Skeletal muscle cell (primary cell): ENCODE results near the gene FHIT.

Experiments used
- DNase-seq: peaks from one replicate; pipeline ENCODE4 v3.0.0-alpha.2; 2010; ENCODE audit warnings: low read depth
- H3K4me3 ChIP-seq: 2 replicates; pipeline ENCODE4 v1.5.1; 2011; ENCODE audit warnings: low read depth, mild to moderate bottlenecking, control low read depth, low read length, moderate library complexity

FHIT gene

DNA sequence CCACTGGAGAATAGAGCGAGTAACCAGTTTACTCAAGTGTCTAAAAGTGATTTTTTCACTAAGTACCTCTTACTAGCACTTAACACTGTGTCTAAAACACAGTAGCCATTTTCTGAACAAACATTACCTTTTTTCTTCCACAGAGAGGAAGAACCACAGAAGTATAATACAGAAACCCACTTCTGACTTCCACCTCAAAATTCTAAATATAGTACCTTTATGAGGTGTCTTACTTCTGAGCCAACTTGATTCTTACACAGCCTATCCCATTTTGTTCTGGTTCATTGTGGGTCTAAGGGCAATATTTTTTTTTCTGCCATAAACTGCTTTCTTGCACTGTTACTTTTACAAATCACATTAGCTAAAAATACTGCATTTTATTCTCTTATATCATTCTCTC, 821.0 kb downstream of the FHIT start:
- H3K4me3 ChIP-seq, result no peak overlapping the region
- DNase-seq, result no peak

DNA sequence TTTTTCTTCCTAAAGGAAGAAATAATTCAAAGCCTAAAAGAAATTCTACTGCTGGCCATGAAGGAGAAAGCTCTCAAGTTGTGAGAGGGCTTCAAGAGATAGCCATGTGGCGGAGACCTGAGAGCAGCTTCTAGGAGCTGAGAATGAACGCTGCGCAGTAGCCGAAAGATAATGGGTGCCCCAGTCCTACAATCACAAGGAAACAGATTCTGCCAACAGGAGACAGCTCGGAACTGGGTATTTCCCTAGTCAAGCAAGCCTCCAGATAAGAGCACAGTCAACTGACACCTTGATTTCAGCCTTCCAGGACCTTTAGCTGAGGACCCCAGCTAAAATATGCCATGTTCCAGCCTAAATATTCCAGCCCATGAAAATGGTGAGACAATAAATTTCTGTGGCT, 824.1 kb downstream of the FHIT start:
- no peak for DNase-seq
- H3K4me3 ChIP-seq, result no peak overlapping the region

DNA sequence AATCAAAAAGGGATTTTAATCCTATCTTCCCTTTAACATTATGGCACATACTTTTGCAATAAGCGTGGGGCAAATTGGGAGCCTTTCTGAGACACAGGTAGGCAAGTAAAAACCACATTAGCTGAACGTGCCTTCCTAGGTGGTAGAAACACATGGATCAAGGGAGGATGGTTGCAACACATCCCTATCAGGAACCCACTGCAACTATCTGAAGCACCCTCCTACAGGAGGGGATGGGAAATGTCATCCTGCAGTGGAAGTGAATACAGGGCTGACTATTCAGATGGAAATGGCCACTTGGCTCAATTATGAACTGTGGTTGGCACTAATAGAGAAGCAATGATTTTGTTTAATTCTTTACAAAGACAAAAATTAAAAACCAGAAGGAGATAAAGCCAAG, 826.3 kb downstream of the FHIT start:
- no peak overlapping the region for H3K4me3 ChIP-seq
- no peak for DNase-seq

DNA sequence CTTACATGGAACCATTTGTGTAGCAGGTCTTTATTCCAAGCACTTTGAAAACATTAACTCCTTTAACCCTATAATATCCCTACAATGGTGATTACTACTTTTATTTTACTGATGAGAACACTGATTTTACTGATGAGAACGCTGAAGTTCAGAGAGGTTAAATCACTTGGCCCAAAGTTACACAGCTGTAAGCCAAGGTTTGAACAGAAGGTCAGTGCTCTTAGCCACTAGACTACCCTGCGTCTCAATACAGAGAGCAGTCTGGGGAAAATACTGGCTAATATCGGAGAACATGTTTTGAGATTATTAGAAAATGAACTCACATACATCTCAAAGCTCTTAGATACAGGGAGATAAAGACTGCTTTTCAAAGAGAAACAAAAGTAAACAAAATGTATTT, 827.2 kb downstream of the FHIT start:
- no peak overlapping the region for H3K4me3 ChIP-seq
- no peak for DNase-seq

DNA sequence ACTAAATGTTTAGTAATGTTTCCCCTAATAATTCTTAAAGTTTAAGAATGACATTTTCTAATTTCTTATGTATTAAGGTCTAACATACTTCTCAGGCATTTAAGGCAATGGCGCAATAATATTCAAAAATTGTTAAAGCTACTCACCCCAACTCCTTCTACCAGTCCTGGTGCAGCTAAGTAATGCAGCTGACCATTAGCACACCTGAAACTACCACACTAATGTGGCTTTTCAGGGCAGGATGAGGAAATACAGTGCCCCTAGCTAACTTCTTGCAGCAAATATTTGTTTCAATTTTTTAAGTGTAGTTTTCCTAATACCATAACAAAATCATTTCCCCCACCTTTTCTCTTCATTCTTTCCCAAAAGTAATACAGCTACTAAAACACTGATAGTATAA, 827.7 kb downstream of the FHIT start:
- no peak for DNase-seq
- H3K4me3 ChIP-seq, result no peak overlapping the region

DNA sequence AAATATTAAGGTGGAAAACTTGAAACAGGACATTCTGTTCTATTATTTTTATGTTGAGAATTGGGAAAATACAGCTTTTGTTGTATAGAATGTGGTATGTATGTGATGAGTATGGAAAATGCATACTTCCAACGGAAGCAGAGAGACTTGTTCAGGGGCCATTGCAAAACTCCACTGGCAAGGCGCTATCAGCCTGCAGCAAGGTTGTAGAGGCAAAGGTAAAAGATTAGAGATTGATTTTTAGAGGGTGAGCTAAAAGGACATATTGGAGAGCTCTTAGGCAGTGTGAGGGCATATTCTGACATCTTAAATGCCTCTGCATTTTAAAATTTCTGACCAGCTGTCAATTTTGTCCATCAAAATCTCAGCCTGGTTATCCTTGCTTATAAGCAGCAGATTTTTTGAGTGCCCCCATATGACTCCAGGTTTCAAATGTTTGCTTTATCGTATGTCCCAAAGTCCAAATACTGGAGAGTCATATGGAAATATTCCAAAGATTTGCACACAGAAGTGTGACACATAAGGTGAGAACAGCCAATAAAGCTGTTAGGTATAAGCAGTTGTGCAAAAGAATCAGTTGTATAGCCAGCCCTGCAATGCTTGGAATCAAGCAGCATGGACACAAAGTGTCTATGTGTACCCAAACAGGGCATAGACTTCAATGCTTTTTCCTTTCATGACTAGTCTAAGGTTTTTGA, 829.4 kb downstream of the FHIT start:
- no peak for DNase-seq
- no peak overlapping the region for H3K4me3 ChIP-seq

DNA sequence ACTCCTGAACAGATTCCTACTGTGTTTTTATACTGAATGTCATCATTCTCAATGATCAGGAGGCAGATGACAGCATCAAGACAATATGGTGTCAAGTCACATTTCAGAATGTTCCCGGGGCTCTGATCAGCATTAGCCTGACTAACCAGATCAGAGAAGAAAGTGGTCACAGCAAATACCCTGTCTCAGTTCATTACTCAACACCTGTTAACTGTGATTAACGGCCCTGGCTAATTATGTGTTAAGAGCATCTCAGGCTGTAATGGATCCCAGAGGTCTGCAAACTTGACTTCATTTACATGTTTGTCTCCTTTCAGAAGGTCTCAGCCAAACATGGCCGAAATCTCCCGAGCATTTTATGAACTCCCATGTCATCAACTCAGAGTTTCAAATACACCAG, 833.7 kb downstream of the FHIT start:
- H3K4me3 ChIP-seq, result no peak overlapping the region
- DNase-seq, result no peak

DNA sequence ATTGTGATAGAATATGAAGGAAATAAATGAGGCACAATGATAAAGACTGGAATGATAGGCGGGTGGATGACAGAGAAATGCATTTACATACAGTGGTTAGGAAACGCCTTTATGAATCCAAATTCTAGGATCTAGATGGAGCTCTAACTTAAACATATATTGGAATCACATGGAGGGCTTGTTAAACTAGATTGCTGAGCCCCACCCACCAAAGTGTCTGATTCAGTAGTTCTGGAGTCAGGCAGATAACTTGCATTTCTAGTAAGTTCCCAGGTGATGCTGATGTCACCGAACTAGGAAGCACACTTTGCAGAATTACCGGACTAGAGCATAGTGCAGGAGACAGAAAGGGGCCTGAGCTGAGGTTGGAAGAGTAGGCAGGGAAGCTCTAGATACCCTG, 837.2 kb downstream of the FHIT start:
- DNase-seq, result no peak

DNA sequence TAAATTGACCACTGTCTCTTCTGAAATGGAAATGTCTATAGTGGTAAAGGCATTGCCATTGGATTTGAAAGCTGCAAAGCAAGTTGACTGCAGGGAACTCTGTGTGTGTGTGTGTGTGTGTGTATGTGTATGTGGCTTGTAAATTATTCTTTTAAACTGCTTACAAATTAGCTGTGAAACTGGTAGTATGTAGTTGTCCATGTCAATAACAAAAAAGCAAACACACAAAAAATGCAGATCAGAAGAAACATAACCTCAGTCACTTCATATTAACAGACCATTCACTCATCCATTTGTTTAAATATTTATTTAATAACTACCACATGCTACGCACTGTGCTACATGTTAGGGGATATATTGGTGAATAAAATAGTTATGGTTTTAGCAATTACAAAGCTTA, 837.7 kb downstream of the FHIT start:
- no peak for DNase-seq
- no peak overlapping the region for H3K4me3 ChIP-seq

More for the DNA sequence above, 837.2 kb downstream of the FHIT start:
- no peak overlapping the region for H3K4me3 ChIP-seq

DNA sequence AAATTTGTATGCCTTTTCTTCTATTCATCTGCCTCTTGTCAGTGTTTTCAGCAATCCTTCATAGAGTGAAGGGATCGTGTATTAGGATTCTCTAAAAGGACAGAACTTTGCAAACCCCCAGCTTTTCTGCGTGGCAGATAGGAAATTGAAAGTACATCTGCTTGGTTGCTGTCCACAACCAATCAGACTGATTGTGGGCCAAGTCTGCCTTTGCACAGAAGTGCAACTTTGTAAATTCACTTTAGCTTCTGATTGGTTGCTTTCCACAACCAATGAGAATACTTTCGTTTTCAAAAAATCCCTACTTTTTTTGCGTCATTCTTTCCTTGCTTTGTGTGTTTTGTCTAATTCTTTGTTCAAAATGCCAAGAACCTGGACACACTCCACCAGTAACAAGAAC, 847.4 kb downstream of the FHIT start:
- H3K4me3 ChIP-seq, result no peak overlapping the region
- DNase-seq, result no peak

DNA sequence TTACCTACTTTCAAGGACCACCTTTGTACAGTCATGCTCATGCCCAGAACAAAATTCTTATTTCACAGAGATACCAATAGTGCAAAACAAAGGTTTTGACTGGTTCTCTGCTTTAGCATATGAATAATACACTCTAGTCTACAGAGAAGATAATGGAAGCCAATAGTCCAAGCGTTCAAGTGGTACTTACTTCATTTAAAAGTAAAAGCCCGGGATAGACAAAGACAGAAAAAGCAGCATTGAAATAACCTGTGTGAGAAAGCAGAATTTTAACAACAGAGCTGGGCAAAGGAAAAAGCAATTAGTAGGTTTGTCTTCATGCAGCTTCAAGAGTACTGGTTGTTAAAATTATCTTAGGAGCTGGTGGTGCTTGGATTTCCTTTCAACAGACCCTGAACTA, 848.3 kb downstream of the FHIT start:
- DNase-seq, result no peak
- no peak overlapping the region for H3K4me3 ChIP-seq

DNA sequence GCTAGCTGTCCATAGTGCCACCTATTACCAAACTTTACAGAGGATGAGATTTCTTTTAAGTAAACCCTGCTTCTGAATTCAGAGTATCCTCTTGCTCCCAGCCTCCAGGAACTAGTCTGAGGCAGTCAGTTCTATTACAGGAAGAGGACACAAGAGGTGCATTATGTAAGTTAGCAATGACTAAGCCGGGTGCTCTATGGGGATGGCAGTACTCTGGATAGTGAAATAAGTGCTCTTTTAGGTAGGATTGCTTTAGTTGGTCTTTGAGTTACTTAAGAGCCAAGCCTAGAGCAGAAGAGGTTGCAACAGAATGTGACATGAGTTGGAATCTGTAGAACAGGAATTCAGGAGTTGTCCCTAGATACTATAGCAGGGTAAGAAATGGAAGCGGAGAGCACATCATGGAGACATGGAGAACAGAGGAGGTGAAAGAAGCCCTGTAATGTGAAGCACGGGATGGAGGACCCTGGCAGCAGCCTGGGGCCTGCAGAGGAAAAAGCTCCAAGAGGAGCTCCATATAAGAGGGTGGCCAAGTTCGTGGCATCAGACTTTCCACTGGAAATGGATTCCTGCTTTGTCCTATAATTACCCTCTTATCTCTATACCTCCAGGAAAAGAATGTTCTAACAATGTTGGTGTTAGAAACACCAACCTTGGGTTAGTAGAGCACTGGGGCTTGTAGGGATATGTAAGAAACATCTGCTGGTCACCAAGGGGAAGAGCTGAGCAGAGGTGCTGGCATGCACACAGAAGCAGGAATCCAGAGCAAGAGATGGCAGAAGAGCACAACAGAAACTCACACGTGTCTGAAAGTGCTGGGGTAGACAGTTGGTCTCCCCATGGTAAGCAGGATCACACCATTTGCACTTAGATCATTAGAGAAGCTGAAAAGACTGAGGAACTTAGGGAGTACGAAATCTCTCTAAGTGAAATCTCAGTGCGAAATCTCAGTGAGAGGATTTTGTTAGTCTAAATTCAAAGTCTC, 851.1 kb downstream of the FHIT start:
- DNase-seq, result peak; percentile 16
- no peak overlapping the region for H3K4me3 ChIP-seq

DNA sequence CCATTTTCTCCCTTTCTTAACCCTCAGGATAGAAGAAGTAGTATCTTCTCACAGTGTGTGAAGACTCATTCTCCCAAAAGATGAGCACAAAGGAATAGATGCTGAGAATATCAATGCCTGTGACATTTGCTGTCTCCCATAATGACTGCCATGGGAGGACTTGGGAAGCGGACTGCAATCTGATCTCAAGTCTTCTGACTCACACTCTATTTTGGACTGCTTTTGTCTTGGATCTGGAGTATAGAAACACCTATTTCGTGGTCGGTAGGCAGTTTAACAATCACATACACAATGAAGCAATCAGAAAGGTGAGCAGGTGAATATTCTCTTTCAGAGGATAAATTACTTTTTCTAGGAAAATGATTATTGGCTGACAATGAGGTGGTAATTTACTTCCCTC, 852.0 kb downstream of the FHIT start:
- H3K4me3 ChIP-seq, result no peak overlapping the region
- no peak for DNase-seq

DNA sequence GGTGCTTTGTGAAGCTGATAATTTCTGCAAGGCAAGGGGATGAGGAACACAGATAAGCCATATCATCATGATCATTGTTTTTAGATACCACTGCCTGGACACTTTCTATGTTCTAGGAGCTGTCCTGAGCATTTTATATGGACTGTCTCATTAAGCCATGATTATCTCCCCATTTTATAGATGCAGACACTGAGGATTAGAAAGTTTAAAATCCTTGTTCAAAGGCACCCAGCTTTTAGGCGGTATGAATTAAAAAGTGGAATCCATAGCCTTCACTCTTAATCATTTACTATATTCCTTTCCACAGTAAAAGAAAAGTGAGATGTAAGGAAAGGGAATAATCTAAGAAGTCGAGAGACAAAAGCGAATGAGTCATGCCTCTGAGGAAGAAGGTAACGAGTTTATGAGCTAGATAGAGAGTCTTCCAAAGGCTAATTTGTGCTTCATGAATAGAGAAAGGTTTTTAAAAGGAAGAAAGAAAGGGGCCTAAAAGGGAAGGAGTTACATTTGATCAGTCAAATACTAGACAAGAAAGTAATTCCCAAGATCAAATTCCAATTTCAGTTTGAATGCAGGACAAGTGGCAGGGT, 856.0 kb downstream of the FHIT start:
- H3K4me3 ChIP-seq, result no peak overlapping the region
- no peak for DNase-seq

DNA sequence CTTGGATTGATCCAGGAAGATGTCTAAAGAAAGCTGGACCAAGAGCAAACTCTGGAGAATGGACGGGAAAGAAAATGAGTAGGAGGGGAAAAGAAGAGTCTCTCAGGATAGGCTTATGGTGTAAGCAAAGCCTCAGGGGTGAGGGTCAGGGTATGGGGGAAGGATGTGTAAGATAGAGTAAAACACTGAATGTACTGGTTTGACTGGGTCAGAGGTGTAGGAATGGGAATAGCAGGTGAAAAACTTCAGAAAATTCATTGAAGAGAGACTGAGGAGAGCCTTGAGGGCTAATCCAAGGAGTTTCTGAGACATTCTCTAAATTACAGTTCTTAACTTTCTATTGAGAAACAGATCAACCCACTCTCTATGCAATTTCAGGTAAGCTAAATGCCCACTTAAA, 857.3 kb downstream of the FHIT start:
- no peak for DNase-seq
- H3K4me3 ChIP-seq, result no peak overlapping the region

DNA sequence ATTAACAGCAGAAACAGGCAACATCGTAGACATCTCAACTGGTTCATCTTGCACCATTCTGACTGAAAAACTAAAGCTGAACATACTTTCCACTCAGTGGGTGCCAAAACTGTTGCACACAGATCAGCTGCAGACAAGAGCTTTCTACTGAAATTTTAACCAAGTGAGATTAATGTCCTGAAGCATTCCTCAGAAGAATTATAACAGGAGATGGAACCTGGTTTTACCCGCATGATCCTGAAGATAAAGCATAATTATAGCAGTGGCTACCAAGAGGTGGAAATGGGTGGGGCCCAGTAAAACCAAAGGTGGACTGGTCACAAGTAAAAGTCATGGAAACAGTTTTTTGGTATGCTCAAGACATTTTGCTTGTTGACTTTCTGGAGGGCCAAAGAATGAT, 858.8 kb downstream of the FHIT start:
- DNase-seq, result no peak
- H3K4me3 ChIP-seq, result no peak overlapping the region

DNA sequence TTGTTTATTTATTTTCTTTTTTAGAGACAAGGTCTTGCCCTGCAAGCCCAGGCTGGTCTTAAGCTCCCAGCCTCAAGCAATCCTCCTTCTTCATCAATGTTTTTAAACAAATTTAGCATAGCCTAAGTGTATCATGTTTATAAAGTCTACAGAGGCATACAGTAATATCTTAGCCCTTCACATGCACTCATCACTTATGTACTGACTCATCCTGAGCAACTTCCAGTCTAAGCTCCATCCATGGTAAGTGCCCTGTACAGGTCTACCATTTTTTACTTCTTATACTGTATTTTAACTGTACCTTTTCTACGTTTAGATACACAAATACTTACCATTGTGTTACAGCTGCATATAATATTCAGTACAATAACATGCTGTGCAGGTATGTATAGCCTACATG, 860.0 kb downstream of the FHIT start:
- no peak overlapping the region for H3K4me3 ChIP-seq
- DNase-seq, result no peak

DNA sequence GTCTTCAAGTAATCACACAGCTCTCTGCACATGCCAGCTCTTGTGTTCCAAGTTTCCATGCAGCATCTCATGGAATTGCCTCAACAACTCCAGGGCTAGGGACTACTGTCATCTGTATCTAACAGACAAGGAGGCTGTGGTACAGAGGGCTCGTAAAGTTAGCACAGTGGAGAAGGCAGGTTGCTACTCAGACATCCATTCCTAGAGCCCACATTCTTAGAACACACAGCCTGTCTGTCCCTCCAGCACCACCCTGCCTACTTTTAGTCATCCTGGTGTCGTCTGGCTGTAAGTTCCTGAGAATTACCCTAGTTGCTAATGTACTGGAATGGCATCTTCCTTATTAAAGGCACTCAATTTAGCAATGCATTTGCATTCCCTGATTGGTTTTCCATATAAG, 862.5 kb downstream of the FHIT start:
- no peak overlapping the region for H3K4me3 ChIP-seq
- no peak for DNase-seq

DNA sequence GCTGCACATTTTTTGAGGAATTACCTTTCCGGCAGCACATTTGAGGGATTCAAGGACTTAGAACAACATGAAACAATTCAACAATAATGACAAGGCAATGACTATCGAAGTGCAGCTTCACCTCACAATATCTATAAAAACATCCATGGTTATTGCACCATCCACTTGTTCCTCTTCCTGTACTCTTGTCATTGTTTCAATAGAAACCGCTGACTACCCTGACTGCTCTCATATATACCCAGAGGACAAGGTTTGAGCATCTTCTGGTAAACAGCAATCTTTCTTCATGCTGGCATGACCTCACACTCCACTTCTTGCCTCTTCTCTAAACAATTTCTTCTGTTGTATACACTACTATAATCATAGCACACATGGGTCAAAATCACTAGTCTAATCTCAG, 864.9 kb downstream of the FHIT start:
- H3K4me3 ChIP-seq, result no peak overlapping the region
- no peak for DNase-seq

DNA sequence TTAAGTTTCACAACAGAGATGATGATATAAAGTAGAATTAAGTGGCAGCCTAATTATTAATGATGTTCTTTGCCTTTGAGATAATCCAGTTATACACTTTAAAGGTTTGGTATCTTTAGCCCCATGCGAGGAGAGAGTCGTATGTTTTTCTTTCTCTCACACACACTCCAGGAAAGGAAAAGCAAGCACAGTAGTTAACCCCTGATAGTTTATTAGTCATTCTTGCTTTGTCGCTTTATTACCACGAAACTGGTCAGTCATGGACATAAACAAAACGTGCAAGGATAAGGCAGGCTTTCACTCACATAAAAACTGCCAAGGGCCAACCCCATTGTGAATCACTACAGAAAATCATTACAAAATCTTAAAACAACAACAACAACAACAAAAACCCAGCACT, 866.9 kb downstream of the FHIT start:
- no peak for DNase-seq
- H3K4me3 ChIP-seq, result no peak overlapping the region

DNA sequence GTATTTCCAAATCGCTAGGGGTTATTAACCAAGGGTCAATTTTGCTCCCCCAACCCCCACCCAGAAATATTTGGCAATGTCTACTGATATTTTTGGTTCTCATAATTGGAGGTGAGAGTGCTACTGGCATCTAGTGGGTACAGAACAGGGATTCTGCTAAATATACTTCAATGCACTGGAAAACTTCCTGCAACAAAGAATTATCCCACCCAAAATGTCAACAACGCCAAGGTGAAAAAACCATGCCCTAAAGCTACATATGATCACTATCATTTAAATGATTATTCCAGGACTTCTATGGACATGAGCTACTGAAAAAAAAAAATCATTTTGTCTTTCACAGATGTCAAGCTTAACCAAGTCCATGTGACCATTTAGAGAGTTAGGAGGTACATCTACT, 867.9 kb downstream of the FHIT start:
- no peak overlapping the region for H3K4me3 ChIP-seq
- DNase-seq, result no peak
